IMR-90 (cell line): ENCODE data around the gene SRRM2. TPM values are rescaled to one million over a fixed set of nuclear protein-coding genes. Genes with fewer than 3 reads are reported as not detected.

ENCODE experiments used
- ATAC-seq: fragments of 200-7000 bp; cut with Tn5 transposase; 2 replicates; pipeline ENCODE4 v1.9.1; 2020; ENCODE audit warnings: low read depth, mild to moderate bottlenecking, moderate library complexity
- BruUV-seq: library from RNA; stranded (reverse); fragments of 400-500 nt; replicated peaks from 2 replicates; lab custom pipeline; 2021; lab: Mats Ljungman, UMichigan
- CTCF ChIA-PET: fragments of 300-600 bp; formaldehyde crosslinking; extraction: SDS; loops from one replicate; lab custom pipeline; 2021; ENCODE audit warnings: antibody characterized with exemption; lab: Yijun Ruan, JAX
- POLR2A ChIA-PET: fragments of 300-600 bp; sonication (Branson Sonifier 250); formaldehyde crosslinking; loops from one replicate; lab custom pipeline; 2022; ENCODE audit warnings: antibody characterized with exemption; ENCODE audit not compliant: unreplicated experiment; lab: Charles Lee
- DNase-seq: peaks from one replicate; pipeline ENCODE4 v3.0.0; 2013
- H2AFZ ChIP-seq: replicated peaks from 2 replicates; pipeline ENCODE3; 2013; ENCODE audit warnings: low read length, mild to moderate bottlenecking; ENCODE audit not compliant: poor library complexity
- H2AK5ac ChIP-seq: 2 replicates; pipeline ENCODE4 v1.6.1; 2013; ENCODE audit warnings: low read depth, low read length, inconsistent platforms
- H2AK9ac ChIP-seq: replicated peaks from 2 replicates; pipeline ENCODE3; 2013; ENCODE audit warnings: mild to moderate bottlenecking, low read depth, low read length, moderate library complexity; ENCODE audit not compliant: poor library complexity
- H2BK120ac ChIP-seq: 2 replicates; pipeline ENCODE4 v1.6.1; 2013; ENCODE audit warnings: low read depth, low read length, inconsistent platforms
- H2BK15ac ChIP-seq: 3 replicates; pipeline ENCODE4 v1.6.1; 2013; ENCODE audit warnings: low read depth, low read length, inconsistent platforms
- H2BK20ac ChIP-seq: 2 replicates; pipeline ENCODE4 v1.6.1; 2013; ENCODE audit warnings: low read depth, mild to moderate bottlenecking, inconsistent platforms, low read length, moderate library complexity
- H2BK5ac ChIP-seq: 2 replicates; pipeline ENCODE4 v1.6.1; 2013; ENCODE audit warnings: mild to moderate bottlenecking, low read depth, low read length, inconsistent platforms; ENCODE audit not compliant: poor library complexity, severe bottlenecking
- H3K14ac ChIP-seq: replicated peaks from 2 replicates; pipeline ENCODE4 v1.6.1; 2013; ENCODE audit warnings: low read depth, low read length, inconsistent platforms
- H3K18ac ChIP-seq: 2 replicates; pipeline ENCODE4 v1.6.1; 2013; ENCODE audit warnings: low read depth, low read length, control low read depth
- H3K23ac ChIP-seq: 2 replicates; pipeline ENCODE4 v1.6.1; 2013; ENCODE audit warnings: low read depth, low read length, inconsistent platforms
- H3K27ac ChIP-seq: 2 replicates; pipeline ENCODE4 v1.5.1; 2013; ENCODE audit warnings: mild to moderate bottlenecking, control low read depth, low read length; ENCODE audit not compliant: insufficient read depth
- H3K27me3 ChIP-seq: 2 replicates; pipeline ENCODE4 v1.6.1; 2013; ENCODE audit warnings: low read length; ENCODE audit not compliant: control insufficient read depth, insufficient read depth
- H3K36me3 ChIP-seq: 2 replicates; pipeline ENCODE4 v1.6.1; 2013; ENCODE audit warnings: low read length, mixed read lengths; ENCODE audit not compliant: control insufficient read depth, insufficient read depth
- H3K4ac ChIP-seq: 2 replicates; pipeline ENCODE4 v1.6.1; 2013; ENCODE audit warnings: low read depth, low read length, inconsistent platforms
- H3K4me1 ChIP-seq: 2 replicates; pipeline ENCODE4 v1.6.1; 2013; ENCODE audit warnings: low read length, mixed read lengths; ENCODE audit not compliant: control insufficient read depth, insufficient read depth
- H3K4me2 ChIP-seq: 2 replicates; pipeline ENCODE4 v1.6.1; 2013; ENCODE audit warnings: low read depth, mild to moderate bottlenecking, control low read depth, low read length, moderate library complexity
- H3K4me3 ChIP-seq: 2 replicates; pipeline ENCODE4 v1.5.1; 2013; ENCODE audit warnings: low read depth, mild to moderate bottlenecking, control low read depth, low read length, moderate library complexity; ENCODE audit not compliant: insufficient read depth
- H3K56ac ChIP-seq: 2 replicates; pipeline ENCODE4 v1.6.1; 2013; ENCODE audit warnings: low read length, inconsistent platforms; ENCODE audit not compliant: insufficient read depth; ENCODE audit errors: extremely low read depth
- H3K79me1 ChIP-seq, 2 experiments: 2 replicates each; pipeline ENCODE4 v1.6.1; 2013; ENCODE audit warnings: low read length in 2 of 2, inconsistent platforms in 1 of 2, low read depth in 1 of 2
- H3K9ac ChIP-seq: 2 replicates; pipeline ENCODE4 v1.6.1; 2013; ENCODE audit warnings: low read depth, low read length, control low read depth
- H3K9me1 ChIP-seq: 2 replicates; pipeline ENCODE4 v1.6.1; 2013; ENCODE audit warnings: low read length, inconsistent platforms; ENCODE audit not compliant: insufficient read depth
- H3K9me3 ChIP-seq: 2 replicates; pipeline ENCODE4 v1.6.1; 2013; ENCODE audit warnings: low read length; ENCODE audit not compliant: control insufficient read depth, insufficient read depth
- H4K20me1 ChIP-seq: 2 replicates; pipeline ENCODE4 v1.6.1; 2013; ENCODE audit warnings: low read length, inconsistent platforms; ENCODE audit not compliant: insufficient read depth
- H4K5ac ChIP-seq: 2 replicates; pipeline ENCODE4 v1.6.1; 2013; ENCODE audit warnings: mild to moderate bottlenecking, low read depth, low read length, control low read depth
- H4K8ac ChIP-seq, 2 experiments: 2 replicates each; pipeline ENCODE4 v1.6.1; 2013; ENCODE audit warnings: low read depth in 2 of 2, low read length in 2 of 2, control low read depth in 1 of 2, inconsistent platforms in 1 of 2
- H4K91ac ChIP-seq: 2 replicates; pipeline ENCODE4 v1.6.1; 2013; ENCODE audit warnings: low read depth, low read length, inconsistent platforms; ENCODE audit not compliant: insufficient read depth
- MAFK ChIP-seq: IDR thresholded peaks from 2 replicates; pipeline ENCODE4 v1.6.1; 2012; ENCODE audit warnings: low read depth, low read length, improper control_type of control experiment
- MAZ ChIP-seq: IDR thresholded peaks from 2 replicates; pipeline ENCODE4 v1.6.1; 2012; ENCODE audit warnings: low read depth, mild to moderate bottlenecking, low read length, improper control_type of control experiment, moderate library complexity, borderline replicate concordance
- MXI1 ChIP-seq: IDR thresholded peaks from 2 replicates; pipeline ENCODE4 v1.6.1; 2012; ENCODE audit warnings: low read depth, mild to moderate bottlenecking, low read length, moderate library complexity, borderline replicate concordance
- POLR2A ChIP-seq: IDR thresholded peaks from 2 replicates; pipeline ENCODE4 v1.6.1; 2012; ENCODE audit warnings: mild to moderate bottlenecking, low read depth, low read length
- WGBS, 2 experiments: methylation state at CpG; one replicate each; pipeline versions ENCODE4 v1.1.5 to v1.1.7; 2013; ENCODE audit warnings: missing lambda C conversion rate in 2 of 2; ENCODE audit not compliant: insufficient read length in 1 of 2; ENCODE audit errors: extremely low coverage in 2 of 2; 5-methylcytosine and 5-hydroxymethylcytosine counted together
- dilution Hi-C: fragments of 300-500 bp; cut with HindIII; formaldehyde crosslinking; loops from one replicate; pipeline ENCODE4 v1.14.3; 2018; ENCODE audit warnings: low sequenced_read_pairs; ENCODE audit not compliant: unreplicated experiment
- in situ Hi-C: fragments of 300-500 bp; cut with MboI; formaldehyde crosslinking; loops from 3 replicates; pipeline ENCODE4 v1.14.3; 2019; ENCODE audit warnings: low sequenced_read_pairs, inconsistent platforms, mixed read lengths
- intact Hi-C: fragments of 100-400 bp; cut with micrococcal nuclease; formaldehyde crosslinking; loops from 2 replicates; pipeline ENCODE4 v1.10.0; 2022
- polyA plus RNA-seq, 3 experiments: library from polyadenylated mRNA; depleted of rRNA; stranded (reverse); fragments of >200 nt; gene quantifications; 2 replicates each; pipeline ENCODE4 v1.2.3, GENCODE V29; 2012; ENCODE audit warnings: low replicate concordance in 1 of 3
- total RNA-seq: library from RNA; depleted of rRNA; stranded (reverse); fragments of >200 nt; gene quantifications from 2 replicates; pipeline ENCODE4 v1.2.3, GENCODE V29; 2012
- TF ChIP-seq, protein P1 (sequence below): conservative IDR thresholded peaks from 2 replicates; pipeline ENCODE4 v1.5.1; 2012; ENCODE audit warnings: mild to moderate bottlenecking, low read depth, low read length, improper control_type of control experiment

SRRM2 gene
- total and polyA plus RNA-seq, 2 of the 4 experiments (the other 2 are of a cell fraction): 20.3 to 300 TPM

- POLR2A ChIA-PET: no interaction called here
- Histone ChIP-seq H3K18ac (no peak overlapping the region), H3K4me1 (peaks cover 7% of the 10 kb centered on the region), H3K56ac (no peak overlapping the region), H2BK120ac (no peak overlapping the region), H3K9me3 (peaks cover 2% of the 10 kb centered on the region; the same call in 1 of the 2 replicates), H3K4me3 (no peak overlapping the region), H3K36me3 (no peaks in the 10 kb centered on the region; the same call in 1 of the 2 replicates), H4K5ac (no peak overlapping the region), H2BK5ac (no peak overlapping the region), H2BK20ac (no peak overlapping the region), H2AK9ac (peak overlapping the region; percentile 44), H2BK15ac (no peak overlapping the region), H3K23ac (no peak overlapping the region), H3K79me1 (peaks cover 11 to 18% of the 10 kb centered on the region in 2 experiments), H3K27ac (no peak overlapping the region), H3K9ac (no peak overlapping the region), H4K20me1 (peaks cover 11% of the 10 kb centered on the region), H3K14ac (no peak overlapping the region), H3K9me1 (no peaks in the 10 kb centered on the region; the same call in 1 of the 2 replicates), H3K4ac (no peak overlapping the region), H3K27me3 (no peaks in the 10 kb centered on the region; the same call in 1 of the 2 replicates), H2AK5ac (no peak overlapping the region), H3K4me2 (no peak overlapping the region), H4K91ac (no peak overlapping the region), H4K8ac (no peak overlapping the region), H2AFZ (peak overlapping the region; percentile 15)
- CTCF ChIA-PET: no interaction called here
- ATAC-seq (no peak), DNase-seq (no peak)
- intact Hi-C loops: no loop called here
- in situ Hi-C loops: no loop called here
- WGBS, 2 experiments: 87% methylated on average over 6 of the region's 7 CpGs; no CpG with 5 or more reads in 1 of the 2 experiments
- no peak for TF ChIP-seq MXI1
- TF ChIP-seq POLR2A: no peak
- TF ChIP-seq MAFK: no peak
- TF ChIP-seq MAZ: no peak
- TF ChIP-seq, protein P1, sequence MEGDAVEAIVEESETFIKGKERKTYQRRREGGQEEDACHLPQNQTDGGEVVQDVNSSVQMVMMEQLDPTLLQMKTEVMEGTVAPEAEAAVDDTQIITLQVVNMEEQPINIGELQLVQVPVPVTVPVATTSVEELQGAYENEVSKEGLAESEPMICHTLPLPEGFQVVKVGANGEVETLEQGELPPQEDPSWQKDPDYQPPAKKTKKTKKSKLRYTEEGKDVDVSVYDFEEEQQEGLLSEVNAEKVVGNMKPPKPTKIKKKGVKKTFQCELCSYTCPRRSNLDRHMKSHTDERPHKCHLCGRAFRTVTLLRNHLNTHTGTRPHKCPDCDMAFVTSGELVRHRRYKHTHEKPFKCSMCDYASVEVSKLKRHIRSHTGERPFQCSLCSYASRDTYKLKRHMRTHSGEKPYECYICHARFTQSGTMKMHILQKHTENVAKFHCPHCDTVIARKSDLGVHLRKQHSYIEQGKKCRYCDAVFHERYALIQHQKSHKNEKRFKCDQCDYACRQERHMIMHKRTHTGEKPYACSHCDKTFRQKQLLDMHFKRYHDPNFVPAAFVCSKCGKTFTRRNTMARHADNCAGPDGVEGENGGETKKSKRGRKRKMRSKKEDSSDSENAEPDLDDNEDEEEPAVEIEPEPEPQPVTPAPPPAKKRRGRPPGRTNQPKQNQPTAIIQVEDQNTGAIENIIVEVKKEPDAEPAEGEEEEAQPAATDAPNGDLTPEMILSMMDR: no peak
- dilution Hi-C loops: no loop called here
- no TSS peak for BruUV-seq
Measured at GRCh38 chr16:2748757-2749455, 3.5 kb upstream of the SRRM2 start.
